Astrocyte of the cerebellum (primary cell): ENCODE measurements around the gene AKR1C3.
"Not testable (repeated sequence)": the region's sequence is repeated elsewhere in the genome, so short reads cannot be mapped to it uniquely, and the experiment has no call there.

Experiments used
- DNase-seq: peaks from one replicate; pipeline ENCODE4 v3.0.0-alpha.2; 2011; ENCODE audit warnings: low read depth
- H3K4me3 ChIP-seq: 2 replicates; pipeline ENCODE4 v1.5.1; 2011; ENCODE audit warnings: mild to moderate bottlenecking, low read depth, low read length, moderate library complexity
- CTCF ChIP-seq: IDR thresholded peaks from 2 replicates; pipeline ENCODE4 v1.5.1; 2012; ENCODE audit warnings: low read length, low read depth, moderate library complexity, mild to moderate bottlenecking; ENCODE audit errors: missing control alignments
- in situ Hi-C: cut with HindIII; loops from 2 replicates; pipeline ENCODE4 v1.10.0; 2017; ENCODE audit warnings: low sequenced_read_pairs

Gene AKR1C3

GRCh38 chr10:5105626-5106025, 11.4 kb downstream of the AKR1C3 start:
- DNase-seq = no peak
- in situ Hi-C loops = no loop called here
- H3K4me3 ChIP-seq = no peak overlapping the region
- no peak for TF ChIP-seq CTCF

- H3K4me3 ChIP-seq = no peak overlapping the region
- no peak for DNase-seq
- TF ChIP-seq CTCF = no peak
- in situ Hi-C loops = no loop called here
These were observed 12.3 kb downstream of the AKR1C3 start for GRCh38 chr10:5106553-5106952.

- H3K4me3 ChIP-seq = no peak overlapping the region
- in situ Hi-C loops = no loop called here
- TF ChIP-seq CTCF = no peak
- DNase-seq = no peak
These were observed 13.8 kb downstream of the AKR1C3 start for GRCh38 chr10:5107860-5108526.

- in situ Hi-C loops = no loop called here
- no peak for DNase-seq
- H3K4me3 ChIP-seq = no peak overlapping the region
- no peak for TF ChIP-seq CTCF
These were observed 14.6 kb downstream of the AKR1C3 start for GRCh38 chr10:5108658-5109416.

- H3K4me3 ChIP-seq, in situ Hi-C loops, DNase-seq: not testable (repeated sequence)
These were observed 15.6 kb downstream of the AKR1C3 start for GRCh38 chr10:5109861-5110260.

- in situ Hi-C loops = no loop called here
- no peak overlapping the region for H3K4me3 ChIP-seq
- no peak for TF ChIP-seq CTCF
- no peak for DNase-seq
These were observed 22.4 kb downstream of the AKR1C3 start for GRCh38 chr10:5116621-5117020.

- H3K4me3 ChIP-seq = no peak overlapping the region
- no peak for DNase-seq
- in situ Hi-C loops = no loop called here
- TF ChIP-seq CTCF = no peak
These were observed 22.8 kb downstream of the AKR1C3 start for GRCh38 chr10:5117026-5117425.

GRCh38 chr10:5119997-5120396, 25.8 kb downstream of the AKR1C3 start:
- in situ Hi-C loops, H3K4me3 ChIP-seq, DNase-seq: not testable (repeated sequence)
